GM21528 (cell line): ENCODE measurements around the gene RHOB.

Experiments used
- ATAC-seq: cut with Tn5 transposase; IDR thresholded peaks from one replicate; pipeline ENCODE4 v1.9.1; 2021; ENCODE audit warnings: mild to moderate bottlenecking, moderate library complexity; ENCODE audit not compliant: unreplicated experiment, low FRiP score

Gene RHOB

DNA sequence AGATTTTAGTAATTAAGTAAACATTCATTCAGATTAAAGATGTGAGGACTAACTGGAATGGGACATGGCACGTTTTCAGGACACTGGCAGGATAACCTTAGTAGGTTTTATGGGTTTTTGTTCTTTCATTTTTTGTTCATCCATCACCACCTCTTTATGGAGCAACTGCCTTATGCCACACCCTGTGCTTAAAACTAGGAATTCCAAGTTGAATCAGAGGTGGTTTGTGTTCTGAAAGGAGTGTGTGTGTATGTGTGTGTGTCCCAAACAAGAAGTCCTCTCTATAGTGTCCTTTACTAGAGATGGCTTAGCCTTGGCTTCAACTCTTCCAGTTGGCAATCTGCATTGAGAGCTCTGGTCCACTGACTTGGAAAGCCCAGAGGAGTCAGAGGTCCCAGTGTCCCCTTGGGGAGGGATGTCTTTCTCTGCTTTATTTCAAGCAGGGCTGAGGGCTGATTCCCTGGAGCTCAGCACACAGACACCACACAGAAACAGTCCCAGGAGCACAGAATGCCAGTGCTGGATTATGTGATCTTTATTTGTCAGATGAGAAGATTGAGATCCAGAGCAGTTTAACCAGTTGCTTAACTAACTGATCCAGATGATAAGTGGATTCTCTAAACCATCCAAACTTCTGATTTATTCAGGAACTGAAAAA, 25.2 kb downstream of the RHOB start:
- ATAC-seq, result no peak

DNA sequence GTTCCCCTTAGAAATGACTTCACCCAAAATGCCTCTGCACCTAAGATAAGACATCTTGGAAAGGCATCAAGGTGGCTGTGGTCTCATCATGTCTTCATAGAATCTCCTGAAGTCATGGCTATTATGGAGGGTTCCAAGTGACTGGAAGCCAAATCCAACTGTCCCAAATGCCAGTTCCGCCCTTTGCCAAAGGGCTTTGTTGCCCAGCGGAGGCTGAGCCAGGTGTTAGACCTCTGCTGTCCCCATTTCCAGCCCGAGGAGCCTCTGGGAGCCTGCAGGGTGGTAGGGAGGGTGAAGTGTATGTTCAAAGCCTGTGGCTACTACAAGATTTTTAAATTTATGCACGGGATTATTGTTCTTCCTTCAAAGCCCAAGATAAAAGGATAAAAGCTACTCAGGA, 25.7 kb downstream of the RHOB start:
- ATAC-seq, result no peak

DNA sequence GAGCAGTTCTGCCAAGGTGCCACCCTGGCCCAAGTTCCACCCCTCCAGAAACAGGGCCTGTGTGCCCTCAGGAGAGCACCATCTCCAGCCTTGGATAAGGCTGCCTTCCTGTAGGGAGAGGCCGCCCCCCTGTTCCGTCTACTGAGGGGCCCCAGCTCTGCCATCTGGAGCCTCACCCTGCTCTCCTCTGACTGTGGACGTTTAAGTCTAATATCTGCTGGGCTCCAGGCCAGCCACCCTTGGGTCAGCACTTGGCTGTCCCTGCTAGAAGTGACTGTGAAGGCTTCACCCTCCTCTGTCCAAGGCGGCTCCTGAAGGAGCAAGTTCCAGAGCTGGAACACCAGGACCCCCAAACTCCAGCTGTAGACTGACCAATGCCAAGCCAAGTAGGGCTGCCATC, 26.3 kb downstream of the RHOB start:
- no peak for ATAC-seq

DNA sequence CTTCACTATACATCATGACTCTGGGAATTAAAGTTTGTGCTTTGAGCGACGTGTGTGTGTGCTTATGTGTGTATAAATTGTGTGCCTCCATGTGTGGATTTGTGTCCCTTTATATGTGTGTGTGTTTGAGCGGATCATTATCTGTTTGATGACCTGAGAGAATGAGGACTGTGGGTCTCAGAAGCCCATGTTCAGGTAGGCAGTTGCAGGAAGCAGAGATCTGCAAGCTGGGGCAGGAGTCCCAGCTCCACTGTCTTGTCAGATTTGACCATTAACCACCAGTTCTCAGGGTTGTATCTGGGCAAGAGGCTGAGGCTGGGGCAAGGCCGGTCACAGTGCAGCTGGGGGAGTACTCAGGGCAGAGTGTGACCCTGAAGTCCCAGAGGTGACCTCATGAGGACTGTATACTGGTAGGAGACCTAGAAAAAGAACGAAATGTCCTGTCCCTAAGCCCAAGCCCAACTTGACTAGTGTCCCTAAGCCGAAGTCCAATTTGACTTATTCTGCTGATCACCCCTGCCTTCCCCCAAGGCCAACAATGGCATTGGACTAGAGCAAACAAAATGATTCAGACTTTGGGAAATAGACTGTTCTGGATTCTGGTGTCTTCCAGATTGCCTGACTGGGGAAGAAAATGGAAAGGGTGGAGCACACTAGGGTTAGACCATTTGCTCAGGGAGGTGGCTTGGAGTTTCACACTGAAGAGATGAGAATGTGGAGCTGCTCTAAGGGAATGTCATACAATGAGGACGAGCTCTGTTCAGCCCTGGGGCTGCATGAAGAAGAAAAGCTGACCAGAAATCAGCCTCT, 28.1 kb downstream of the RHOB start:
- no peak for ATAC-seq

DNA sequence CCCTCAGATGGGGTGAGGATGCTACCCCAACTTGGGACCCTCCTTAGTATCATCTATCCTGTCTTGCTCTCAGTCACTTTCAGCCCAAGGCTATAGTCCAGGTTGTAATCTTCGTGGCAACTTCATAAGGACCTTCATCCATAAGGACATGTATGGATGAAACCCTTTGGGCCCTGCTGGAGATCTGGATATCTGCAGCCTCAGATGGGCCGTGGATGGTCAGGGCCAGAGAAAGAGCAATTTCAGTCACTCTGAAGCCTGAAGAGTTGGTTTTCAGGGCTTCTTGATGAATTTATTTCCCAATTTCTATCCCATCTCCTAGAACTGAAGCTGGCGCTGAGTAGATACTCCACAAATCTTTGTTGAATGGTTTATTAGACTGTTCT, 28.7 kb downstream of the RHOB start:
- ATAC-seq, result no peak

DNA sequence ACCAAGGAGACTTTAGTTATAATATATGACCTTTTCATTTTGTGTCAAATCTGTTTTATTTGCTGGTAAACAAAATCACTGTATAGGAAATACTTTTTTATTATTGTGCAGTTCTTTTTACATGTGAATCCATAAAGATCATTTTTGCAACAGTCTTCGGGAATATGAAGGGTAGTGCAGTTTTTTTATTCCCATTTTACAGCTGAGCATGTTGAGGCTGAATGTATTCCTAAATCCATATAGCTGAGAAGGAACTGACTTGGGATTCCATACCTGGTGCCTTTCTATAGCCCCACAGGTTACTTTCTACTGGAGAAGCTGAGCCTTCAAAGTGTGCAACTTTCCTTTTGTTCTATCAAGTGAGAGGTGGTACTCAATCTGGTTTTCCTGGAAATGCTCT, 29.6 kb downstream of the RHOB start:
- no peak for ATAC-seq

DNA sequence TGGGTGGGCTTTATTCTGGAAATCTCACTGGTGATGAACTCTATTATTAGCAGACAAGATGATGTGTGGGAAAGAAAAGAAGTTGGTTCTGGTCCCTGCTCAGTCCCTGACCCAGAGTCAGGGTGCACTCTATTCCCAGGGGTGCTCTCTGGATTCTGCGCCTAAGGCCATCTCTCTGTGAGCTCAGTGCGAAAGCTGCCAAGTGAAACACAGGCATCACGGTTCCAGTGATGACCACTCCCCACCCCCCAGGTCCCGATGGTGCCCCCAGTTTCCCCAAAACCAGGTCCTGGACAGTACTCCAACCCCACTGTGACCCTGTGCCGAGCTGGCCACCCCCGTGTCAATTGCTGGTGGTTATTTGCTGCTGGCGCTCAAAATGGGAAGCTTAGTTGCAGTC, 30.1 kb downstream of the RHOB start:
- ATAC-seq, result no peak

DNA sequence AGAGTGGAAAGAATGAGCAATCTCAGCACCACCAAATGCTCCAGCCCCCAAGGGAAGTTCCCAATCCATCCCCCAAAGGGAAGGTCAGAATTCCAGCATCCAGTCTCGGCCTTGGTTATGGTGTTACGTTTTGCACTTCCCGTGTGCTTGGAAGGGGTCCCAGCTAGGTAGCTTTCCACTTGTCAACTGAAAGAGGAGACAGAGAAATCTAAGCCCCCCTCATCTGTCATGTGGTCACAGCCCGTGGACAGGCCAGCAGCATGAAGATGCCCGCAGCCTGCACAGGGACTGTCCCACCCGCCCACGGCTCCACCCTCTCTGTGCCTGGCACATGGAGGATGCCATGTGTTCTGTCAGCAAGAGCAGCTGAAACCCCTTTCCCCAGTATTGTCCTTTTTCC, 32.1 kb downstream of the RHOB start:
- no peak for ATAC-seq

DNA sequence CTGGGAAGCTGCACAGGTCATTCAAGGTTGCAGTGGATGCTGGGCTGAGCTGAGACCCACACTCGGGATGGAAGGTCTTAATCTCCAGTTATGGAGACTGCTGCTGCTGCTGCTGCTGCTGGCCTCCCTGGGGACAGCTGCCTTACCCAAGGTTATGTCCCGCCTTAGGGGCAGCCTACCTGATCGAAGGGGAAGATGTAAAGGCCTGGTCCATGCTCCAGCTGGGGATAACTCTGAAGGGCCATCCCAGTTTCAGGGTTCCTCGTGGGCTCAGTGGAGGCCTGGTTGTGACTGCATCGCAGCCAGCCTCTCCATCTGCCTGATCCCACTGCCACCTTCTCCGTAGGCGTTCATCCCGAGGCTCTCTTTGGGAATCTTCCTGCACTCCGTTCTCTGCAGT, 33.0 kb downstream of the RHOB start:
- no peak for ATAC-seq

DNA sequence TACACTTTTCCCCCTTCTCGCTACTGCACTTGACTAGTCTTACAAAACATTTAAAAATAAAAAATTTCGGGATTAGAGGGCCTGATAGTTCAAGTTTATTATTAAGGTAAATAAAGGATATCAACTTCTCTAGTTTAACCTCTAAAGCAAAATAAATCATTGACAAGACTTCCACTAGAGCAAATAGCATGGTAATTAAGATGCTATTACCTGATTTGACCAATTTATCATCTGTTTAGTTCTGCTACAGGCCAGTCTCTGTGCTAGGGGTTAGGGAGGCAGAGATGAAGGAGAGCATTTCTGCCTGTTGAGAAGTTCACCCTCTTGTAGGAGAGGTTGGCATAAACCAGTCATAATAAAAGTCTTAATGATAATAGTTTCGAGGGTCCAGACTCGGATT, 34.0 kb downstream of the RHOB start:
- no peak for ATAC-seq

DNA sequence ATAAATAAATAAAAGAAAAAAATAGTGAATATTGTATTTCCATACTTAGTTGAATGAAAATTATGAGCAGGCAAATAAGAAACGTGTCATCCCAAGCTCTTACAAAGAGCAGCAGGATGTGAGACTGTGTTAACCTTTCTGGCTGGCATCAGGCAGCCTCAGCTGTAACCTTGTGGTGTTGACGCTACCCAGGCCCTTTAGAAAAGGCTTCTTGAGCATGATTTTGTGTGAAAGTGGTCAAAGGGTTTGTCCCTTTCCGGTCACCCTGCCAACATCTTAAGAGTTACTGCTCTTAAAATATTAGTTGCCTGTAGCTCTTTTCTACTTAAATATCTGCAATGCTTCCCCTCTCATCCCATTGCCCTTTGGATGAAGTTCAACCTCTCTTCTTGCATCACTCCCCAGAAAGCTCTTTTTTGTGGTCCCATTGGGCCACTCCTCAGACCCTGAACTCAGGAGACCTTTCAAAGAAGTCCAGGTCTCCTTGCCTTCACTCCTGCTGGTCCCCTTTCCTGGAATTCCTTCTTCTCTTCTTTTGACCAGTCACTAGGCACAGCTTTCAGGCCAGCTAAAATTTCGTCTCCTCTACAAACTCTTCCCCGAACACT, 35.0 kb downstream of the RHOB start:
- no peak for ATAC-seq

DNA sequence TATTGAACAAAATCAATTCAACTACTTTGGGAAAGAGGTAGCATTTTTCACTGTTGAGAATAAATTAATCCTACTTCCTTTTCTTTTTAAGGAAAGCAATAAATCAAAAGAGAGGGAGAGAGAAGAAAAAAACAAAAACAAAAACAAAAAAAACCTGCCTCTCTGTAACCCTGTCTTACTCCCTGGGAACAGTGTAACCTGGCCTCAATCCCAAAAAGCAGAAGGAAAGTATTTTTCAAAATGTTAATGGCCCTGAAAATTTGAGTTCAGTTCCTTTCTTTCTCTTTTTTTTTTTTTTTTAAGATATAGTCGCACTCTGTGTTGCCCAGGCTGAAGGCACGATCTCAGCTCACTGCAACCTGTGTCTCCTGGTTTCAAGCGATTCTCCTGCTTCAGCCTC, 35.9 kb downstream of the RHOB start:
- ATAC-seq, result no peak

DNA sequence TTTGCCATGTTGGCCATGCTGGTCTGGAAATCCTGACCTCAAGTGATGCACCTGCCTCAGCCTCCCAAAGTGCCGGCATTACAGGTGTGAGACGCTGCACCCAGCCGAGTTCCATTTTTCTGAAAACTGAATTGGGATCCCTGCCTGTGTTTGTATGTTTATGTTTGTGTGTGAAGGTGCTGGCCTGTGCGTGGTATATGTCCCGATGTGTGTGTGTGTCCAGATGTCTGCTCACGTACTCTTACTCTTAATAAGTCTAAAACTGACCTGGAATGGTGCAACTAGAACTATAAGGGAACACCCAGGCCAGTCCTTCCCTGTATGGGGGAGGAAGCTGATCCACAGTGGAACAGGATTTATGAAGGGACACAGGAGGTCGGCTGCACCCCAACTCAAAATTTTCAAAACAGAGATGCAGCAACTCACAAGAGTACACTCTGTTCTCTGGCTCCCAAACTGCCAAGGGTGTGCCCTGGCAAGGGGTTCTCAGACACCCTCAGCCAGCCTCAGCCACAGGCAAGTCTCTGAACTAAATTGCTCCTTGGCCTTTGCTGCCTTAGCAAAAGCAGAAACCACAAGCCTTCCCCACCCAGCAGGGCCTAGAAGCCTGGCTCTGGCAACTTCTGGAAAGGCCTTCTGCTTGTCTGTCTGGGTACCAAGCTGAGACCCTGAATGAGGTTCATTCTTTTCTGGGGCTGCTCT, 36.5 kb downstream of the RHOB start:
- no peak for ATAC-seq

DNA sequence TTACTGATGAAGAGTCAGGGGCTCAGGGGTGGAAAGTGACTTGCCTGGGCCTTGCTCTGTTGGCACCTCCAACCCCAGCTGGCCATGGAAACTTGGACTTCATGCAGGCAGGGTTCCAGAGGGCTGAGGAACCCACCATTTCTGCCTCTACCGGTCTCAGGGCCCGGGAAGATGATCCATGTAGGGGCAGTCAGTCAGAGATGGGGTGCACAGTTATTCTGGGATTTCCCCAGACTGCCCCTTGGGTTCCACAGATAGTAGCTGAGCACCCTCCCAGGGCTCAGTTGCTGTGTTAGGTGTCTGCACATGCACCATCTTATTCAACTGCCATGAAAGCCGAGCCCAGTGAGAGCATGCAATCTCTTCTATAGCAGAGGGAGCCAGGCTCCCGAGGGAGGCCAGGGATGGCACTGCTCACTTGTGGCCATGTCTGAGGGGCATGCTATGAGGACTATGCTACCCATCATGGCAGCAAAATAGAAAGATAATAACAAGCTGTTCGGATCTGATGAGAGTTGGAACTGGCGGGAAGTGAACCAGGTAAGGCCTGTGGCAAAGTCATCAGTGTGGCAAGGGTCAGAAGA, 37.3 kb downstream of the RHOB start:
- no peak for ATAC-seq

DNA sequence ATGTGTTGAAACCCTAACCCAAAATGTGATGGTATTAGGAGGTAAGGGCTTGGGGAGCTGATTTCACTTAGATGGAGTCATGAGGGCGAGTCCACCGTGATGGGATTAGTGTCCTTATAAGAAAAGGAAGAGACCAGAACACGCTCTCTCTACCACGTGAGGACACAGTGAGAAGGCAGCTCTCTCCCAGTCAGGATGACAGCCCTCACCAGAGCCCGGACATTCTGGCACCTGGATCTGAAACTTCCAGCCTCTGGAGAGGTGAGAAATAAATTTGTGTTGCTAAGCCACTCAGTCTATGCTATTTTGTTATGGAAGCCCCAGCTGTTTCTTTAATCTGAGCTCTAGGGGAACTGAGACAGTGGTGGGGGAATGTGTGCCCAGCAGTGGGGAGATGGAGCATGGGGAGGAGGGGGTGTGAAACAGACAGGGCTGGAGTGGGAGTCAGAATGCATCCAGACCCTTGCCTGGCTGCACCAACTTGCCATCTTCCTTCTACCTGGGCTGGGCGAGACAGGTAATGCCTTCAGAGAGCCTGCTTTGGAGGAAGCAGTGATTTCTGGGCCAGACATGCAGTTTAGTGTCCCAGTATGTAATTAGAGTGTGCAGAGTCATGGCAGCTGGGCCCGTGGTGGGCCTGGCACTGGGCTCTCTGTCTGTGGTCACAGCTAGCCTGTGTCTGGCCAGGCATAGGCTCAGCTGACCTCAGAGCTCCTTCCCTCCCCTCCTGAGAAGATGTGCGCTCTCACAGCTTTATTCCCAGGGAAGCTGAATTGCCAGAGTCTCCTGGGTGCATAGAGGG, 38.1 kb downstream of the RHOB start:
- ATAC-seq, result no peak

DNA sequence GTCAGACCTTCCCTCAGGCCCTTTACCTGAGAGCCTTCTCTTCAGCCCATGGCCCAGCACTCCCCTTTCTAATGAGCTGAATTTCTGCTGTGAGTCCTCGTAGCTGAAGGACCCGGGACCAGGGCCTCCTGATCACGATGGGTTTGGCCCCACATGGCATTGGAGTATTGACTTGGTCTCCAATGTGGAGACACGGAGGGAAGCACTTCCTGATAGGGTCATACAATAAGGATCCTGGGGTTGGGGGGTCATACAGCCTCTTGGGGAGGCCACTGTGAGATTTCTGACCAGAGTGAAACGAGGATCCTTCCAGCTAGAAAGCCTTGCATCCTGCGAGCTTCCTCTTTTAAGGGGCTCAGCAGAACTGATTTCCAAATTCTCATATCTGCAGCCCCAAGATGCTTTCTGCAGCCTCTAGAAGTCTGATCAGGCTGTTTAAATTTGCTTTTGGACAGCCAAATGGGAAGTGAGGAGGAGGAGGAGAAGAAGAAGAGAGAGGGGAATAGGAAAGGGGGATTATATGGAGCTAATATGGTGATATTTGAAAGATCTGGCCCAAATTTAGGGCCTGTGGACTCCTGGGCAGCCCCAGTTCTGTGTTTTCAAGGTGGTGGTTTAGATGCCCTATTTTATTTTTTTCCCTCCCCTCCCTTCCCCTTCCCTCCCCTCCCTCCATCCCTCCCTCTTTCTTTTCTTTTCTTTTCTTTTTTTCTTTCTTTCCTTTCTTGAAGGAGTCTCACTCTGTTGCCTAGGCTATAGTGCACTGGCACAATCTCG, 38.9 kb downstream of the RHOB start:
- no peak for ATAC-seq

DNA sequence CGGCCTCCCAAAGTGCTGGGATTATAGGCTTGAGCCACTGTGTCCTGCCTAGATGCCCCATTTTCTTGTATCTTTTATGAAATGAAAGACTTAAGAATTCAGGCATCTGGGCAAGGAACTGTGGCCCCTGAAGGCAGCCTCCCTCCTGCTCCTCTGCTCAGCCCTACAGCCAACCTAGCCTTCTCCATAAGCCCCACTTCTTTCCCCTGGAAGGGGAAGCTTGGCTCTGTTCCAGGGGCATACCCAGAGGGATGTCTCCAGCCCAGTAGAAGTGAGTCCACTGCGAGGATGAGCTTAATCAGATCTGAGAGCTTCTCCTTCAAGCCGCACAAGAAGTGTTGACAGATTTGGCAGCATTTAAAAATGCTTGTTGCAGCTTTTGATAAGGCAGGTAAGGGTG, 39.7 kb downstream of the RHOB start:
- no peak for ATAC-seq

DNA sequence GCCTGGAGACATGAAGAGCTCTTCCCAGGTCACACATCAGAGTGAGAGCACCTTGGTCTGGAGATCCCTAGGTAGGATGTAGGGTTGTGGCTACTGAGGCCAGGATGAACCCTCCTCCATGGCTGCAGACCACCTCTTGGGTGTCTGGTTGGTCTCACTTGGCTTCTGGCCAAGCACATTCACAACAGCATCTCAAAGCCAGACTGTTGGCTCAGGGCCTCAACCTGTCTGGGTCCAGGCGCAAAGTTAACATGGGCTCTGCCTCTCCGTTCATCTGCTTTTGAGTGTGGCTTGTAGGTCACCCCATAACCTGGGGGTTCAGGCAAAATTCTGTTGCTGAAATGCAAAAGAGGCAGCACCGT, 40.1 kb downstream of the RHOB start:
- no peak for ATAC-seq

DNA sequence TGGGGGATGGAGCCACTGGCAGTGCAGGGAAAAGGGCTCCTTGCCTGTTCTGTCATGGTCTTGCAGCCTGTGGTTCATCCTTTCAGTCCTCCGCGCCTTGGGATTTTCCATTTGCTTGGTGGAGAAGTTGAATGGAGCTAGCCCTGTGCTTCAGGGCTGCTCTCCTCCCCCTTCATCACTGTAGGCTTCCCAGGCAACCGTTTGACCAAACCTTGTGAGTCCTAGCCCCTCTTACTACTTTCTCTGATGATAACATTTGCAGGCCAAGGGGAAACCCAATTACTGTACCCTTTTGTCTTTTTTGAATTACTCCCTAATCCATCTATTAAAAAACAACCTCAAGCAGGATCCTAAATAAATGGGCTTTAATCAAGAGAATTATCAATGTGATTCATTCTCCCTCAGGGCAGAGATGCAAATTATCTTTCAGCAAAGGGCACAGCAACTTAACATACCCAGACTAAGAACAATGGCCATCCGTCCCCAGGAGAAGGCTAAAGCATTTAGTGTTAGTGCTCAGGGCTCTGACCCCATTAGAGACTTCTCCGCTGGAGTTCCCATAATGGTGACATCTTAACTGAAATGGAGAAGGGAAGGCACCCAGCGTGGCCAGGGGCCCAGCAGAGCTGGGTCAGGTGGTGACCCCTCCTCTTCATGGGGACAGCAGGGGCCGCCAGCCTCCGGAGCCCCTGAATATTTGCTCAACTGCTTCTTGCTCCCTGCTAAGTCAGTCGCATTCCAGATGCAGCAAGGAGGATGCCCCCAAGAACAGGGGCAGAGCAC, 40.7 kb downstream of the RHOB start:
- ATAC-seq, result no peak
